AG10803 (cell line): ENCODE measurements around the gene CASKIN2.

Experiments used
- DNase-seq: peaks from one replicate; pipeline ENCODE4 v3.0.0; 2010; ENCODE audit warnings: low read depth
- H3K4me3 ChIP-seq: 2 replicates; pipeline ENCODE4 v1.5.1; 2011; ENCODE audit warnings: mild to moderate bottlenecking, low read length, control low read depth
- TF ChIP-seq, protein P1 (sequence below): conservative IDR thresholded peaks from 2 replicates; pipeline ENCODE4 v1.5.1; 2011; ENCODE audit warnings: mild to moderate bottlenecking, low read length, control low read depth, inconsistent platforms

The CASKIN2 gene

DNA sequence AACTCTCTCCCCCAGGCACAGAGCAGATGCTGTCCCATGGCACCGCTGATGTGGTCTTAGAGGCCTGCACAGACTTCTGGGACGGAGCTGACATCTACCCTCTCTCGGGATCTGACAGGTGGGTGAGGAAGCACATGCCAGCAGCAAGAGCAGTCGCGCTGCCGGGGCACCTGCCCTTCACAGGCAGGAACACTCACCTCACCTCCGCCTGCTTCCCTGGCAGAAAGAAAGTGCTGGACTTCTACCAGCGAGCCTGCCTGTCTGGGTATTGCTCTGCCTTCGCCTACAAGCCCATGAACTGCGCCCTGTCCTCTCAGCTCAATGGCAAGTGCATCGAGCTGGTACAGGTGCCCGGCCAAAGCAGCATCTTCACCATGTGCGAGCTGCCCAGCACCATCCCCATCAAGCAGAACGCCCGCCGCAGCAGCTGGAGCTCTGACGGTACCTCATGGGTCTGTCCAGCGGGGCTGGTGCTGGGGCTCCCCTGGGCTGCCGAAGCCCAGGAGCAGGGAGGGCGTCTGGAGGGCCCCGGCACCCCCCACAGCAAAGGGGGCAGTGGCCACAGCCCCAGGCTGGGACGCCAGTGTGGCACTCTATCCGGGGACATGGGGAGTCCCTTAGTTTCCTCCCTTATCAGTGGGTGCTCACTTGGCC lies 21.7 kb downstream of the CASKIN2 start:
- no peak for DNase-seq
- no peak overlapping the region for H3K4me3 ChIP-seq
- TF ChIP-seq, protein P1, sequence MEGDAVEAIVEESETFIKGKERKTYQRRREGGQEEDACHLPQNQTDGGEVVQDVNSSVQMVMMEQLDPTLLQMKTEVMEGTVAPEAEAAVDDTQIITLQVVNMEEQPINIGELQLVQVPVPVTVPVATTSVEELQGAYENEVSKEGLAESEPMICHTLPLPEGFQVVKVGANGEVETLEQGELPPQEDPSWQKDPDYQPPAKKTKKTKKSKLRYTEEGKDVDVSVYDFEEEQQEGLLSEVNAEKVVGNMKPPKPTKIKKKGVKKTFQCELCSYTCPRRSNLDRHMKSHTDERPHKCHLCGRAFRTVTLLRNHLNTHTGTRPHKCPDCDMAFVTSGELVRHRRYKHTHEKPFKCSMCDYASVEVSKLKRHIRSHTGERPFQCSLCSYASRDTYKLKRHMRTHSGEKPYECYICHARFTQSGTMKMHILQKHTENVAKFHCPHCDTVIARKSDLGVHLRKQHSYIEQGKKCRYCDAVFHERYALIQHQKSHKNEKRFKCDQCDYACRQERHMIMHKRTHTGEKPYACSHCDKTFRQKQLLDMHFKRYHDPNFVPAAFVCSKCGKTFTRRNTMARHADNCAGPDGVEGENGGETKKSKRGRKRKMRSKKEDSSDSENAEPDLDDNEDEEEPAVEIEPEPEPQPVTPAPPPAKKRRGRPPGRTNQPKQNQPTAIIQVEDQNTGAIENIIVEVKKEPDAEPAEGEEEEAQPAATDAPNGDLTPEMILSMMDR: no peak

DNA sequence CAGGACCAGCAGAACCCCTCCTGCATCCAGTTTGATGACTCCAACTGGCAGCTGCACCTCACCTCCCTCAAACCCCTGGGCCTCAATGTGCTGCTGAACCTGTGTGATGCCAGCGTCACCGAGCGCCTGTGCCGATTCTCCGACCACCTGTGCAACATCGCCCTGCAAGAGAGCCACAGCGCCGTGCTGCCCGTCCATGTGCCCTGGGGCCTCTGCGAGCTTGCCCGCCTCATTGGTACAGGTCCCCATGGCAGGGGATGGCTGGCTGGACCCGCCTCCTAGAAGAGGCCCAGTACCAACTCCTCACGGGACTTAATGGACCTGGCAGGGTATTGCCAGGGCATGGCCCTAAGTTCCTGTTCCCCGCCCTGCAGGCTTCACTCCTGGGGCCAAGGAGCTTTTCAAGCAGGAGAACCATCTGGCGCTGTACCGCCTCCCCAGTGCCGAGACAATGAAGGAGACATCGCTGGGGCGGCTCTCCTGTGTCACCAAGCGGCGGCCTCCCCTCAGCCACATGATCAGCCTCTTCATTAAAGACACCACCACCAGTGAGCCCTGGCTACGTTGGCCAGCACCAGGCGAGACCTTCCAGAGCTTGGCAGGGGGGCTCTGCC lies 22.7 kb downstream of the CASKIN2 start:
- TF ChIP-seq, protein P1: no peak
- DNase-seq: no peak
- no peak overlapping the region for H3K4me3 ChIP-seq

- no peak overlapping the region for H3K4me3 ChIP-seq
- no peak for DNase-seq
- TF ChIP-seq, protein P1: no peak
These were observed 23.7 kb downstream of the CASKIN2 start for GRCh38 chr17:75491680-75492079.

GRCh38 chr17:75490953-75491649 lies 24.2 kb downstream of the CASKIN2 start:
- H3K4me3 ChIP-seq: no peak overlapping the region
- DNase-seq: no peak
- TF ChIP-seq, protein P1: no peak

DNA sequence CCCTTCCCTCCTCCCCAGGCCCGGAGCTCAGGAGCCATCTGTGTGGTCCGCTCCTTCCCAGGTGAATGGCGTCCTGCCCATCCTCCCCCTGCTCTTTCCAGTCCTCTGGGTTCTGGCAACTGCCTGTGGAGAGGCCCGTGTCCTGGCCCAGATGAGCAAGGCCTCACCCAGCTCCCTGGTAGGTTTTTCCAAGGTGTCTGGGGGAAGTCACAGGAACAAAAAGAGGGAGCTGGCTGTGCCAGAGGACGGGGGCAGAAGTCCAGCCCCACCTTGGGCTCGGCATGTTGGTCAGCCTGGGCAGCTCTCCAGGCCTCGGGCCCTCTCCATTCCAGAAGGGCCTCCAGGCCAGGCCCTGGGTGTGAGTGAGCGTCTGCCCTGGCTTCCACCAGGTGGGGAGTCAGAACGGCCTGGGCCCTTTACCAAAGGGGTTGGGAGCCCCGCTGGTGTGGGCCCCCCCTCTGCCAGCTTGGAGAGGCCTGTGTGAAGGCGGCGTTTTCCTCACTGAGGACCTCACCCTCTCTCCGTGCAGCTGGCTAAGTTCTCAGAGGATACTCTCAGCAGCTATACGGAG lies 25.1 kb downstream of the CASKIN2 start:
- no peak for DNase-seq
- TF ChIP-seq, protein P1: no peak
- H3K4me3 ChIP-seq: no peak overlapping the region

GRCh38 chr17:75489511-75489955 lies 25.8 kb downstream of the CASKIN2 start:
- TF ChIP-seq, protein P1: no peak
- DNase-seq: no peak
- H3K4me3 ChIP-seq: no peak overlapping the region
